Measurements from ENCODE around the gene TNRC6A. TPM values are rescaled to one million over a fixed set of nuclear protein-coding genes. Genes with fewer than 3 reads are reported as not detected.

Gene TNRC6A
- total RNA-seq, 2 donors from 2014 or later: 81.5 to 84.7 TPM

GRCh38 chr16:24829153-24829552 is 99.7 kb downstream of the TNRC6A start:
- H3K27me3 ChIP-seq (ENCODE audit: control insufficient read depth, insufficient read depth, low read length, poor library complexity, severe bottlenecking): no peaks in the 10 kb centered on the region
- no peak overlapping the region for H3K4me3 ChIP-seq (ENCODE audit: low read length)
- Mint-ChIP-seq H3K4me3 (no peak overlapping the region), H3K27me3 (ENCODE audit: insufficient read depth) (no peaks in the 10 kb centered on the region), H3K4me1 (peaks cover 10% of the 10 kb centered on the region), H3K27ac (no peak overlapping the region), H3K36me3 (ENCODE audit: low read depth) (peaks cover 36% of the 10 kb centered on the region), H3K9me3 (no peaks in the 10 kb centered on the region)
- H3K9me3 ChIP-seq (ENCODE audit: control insufficient read depth, low read length): no peaks in the 10 kb centered on the region
- 74 to 100% methylated on average over 1 of the region's 5 CpGs for WGBS, 2 experiments (ENCODE audit: insufficient coverage in 1 of 2, insufficient read length in 1 of 2)
- H3K36me3 ChIP-seq (ENCODE audit: control insufficient read depth, insufficient read depth, low read length): peaks cover 36% of the 10 kb centered on the region
- no peak overlapping the region for H3K27ac ChIP-seq (ENCODE audit: low read depth, low read length)
- TF ChIP-seq, protein P1, sequence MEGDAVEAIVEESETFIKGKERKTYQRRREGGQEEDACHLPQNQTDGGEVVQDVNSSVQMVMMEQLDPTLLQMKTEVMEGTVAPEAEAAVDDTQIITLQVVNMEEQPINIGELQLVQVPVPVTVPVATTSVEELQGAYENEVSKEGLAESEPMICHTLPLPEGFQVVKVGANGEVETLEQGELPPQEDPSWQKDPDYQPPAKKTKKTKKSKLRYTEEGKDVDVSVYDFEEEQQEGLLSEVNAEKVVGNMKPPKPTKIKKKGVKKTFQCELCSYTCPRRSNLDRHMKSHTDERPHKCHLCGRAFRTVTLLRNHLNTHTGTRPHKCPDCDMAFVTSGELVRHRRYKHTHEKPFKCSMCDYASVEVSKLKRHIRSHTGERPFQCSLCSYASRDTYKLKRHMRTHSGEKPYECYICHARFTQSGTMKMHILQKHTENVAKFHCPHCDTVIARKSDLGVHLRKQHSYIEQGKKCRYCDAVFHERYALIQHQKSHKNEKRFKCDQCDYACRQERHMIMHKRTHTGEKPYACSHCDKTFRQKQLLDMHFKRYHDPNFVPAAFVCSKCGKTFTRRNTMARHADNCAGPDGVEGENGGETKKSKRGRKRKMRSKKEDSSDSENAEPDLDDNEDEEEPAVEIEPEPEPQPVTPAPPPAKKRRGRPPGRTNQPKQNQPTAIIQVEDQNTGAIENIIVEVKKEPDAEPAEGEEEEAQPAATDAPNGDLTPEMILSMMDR (conservative IDR thresholded peaks at IDR 0.05): no peak
- H3K4me1 ChIP-seq (ENCODE audit: control insufficient read depth, insufficient read depth, low read length): no peaks in the 10 kb centered on the region
- no peak overlapping the region for H3K9ac ChIP-seq (ENCODE audit: extremely low read depth, low read length, poor library complexity, severe bottlenecking)
- DNase-seq: peak; percentile 49

- TF ChIP-seq, protein P1 (conservative IDR thresholded peaks at IDR 0.05): no peak
Observed at GRCh38 chr16:24833352-24833751, 103.9 kb downstream of the TNRC6A start.

DNA sequence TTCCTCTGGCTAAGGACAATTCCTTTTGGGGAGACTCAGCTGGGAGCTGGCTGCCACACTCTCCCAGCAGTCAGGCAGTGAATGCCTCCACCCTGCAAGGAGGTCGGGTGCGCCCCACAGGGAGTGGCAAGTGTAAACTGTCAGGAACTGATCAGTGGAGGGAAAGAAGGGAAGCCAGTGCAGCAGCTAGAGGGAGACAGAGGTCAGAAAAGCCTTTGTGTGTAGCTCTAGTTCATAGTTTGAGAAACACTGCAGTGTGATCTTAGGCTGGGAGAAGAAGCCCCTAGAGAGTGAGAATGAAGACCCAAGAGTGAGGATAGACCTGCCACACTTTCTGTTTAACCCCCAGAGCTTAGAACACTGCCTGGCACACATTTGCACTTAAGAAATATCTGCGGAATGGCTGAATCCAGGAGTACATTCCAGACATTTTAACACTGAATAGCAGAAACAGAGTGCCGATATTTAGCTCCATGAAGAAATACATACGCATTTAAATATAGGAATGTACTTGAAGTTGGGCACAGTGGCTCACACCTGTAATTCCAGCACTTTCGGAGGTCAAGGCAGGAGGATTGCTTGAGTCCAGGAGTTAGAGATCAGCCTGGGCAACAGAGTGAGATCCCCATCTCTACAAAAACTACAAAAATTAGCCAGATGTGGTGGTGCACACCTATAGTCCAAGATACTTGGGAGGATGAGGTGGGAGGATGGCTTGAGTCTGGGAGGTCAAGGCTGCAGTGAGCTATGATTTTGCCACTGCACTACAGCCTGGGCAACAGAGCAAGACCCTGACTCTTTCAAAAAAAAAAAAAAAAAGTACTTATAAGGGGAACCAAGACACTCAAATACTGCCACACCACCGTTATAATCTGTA is 105.2 kb downstream of the TNRC6A start:
- Histone ChIP-seq H3K9me3 (ENCODE audit: control insufficient read depth, low read length) (no peaks in the 10 kb centered on the region), H3K27ac (ENCODE audit: low read depth, low read length) (no peak overlapping the region), H3K36me3 (ENCODE audit: control insufficient read depth, insufficient read depth, low read length) (no peaks in the 10 kb centered on the region), H3K4me1 (ENCODE audit: control insufficient read depth, insufficient read depth, low read length) (no peaks in the 10 kb centered on the region), H3K4me3 (ENCODE audit: low read length) (no peak overlapping the region), H3K9ac (ENCODE audit: extremely low read depth, low read length, poor library complexity, severe bottlenecking) (no peak overlapping the region), H3K27me3 (ENCODE audit: control insufficient read depth, insufficient read depth, low read length, poor library complexity, severe bottlenecking) (no peaks in the 10 kb centered on the region)
- Mint-ChIP-seq H3K27me3 (ENCODE audit: insufficient read depth) (no peaks in the 10 kb centered on the region), H3K4me1 (peaks cover 10% of the 10 kb centered on the region), H3K9me3 (no peaks in the 10 kb centered on the region), H3K27ac (peak overlapping the region; percentile 55), H3K4me3 (no peak overlapping the region), H3K36me3 (ENCODE audit: low read depth) (no peaks in the 10 kb centered on the region)
- 74 to 76% methylated on average over 6 to 7 of the region's 7 CpGs for WGBS, 2 experiments (ENCODE audit: insufficient coverage in 1 of 2, insufficient read length in 1 of 2)
- TF ChIP-seq, protein P1 (conservative IDR thresholded peaks at IDR 0.05): peak; percentile 82
- DNase-seq: peak; percentile 81

More at GRCh38 chr16:24833352-24833751, 103.9 kb downstream of the TNRC6A start:
- Histone ChIP-seq H3K27me3 (ENCODE audit: control insufficient read depth, insufficient read depth, low read length, poor library complexity, severe bottlenecking) (no peaks in the 10 kb centered on the region), H3K27ac (ENCODE audit: low read depth, low read length) (no peak overlapping the region), H3K9me3 (ENCODE audit: control insufficient read depth, low read length) (no peaks in the 10 kb centered on the region), H3K9ac (ENCODE audit: extremely low read depth, low read length, poor library complexity, severe bottlenecking) (no peak overlapping the region), H3K4me1 (ENCODE audit: control insufficient read depth, insufficient read depth, low read length) (no peaks in the 10 kb centered on the region), H3K36me3 (ENCODE audit: control insufficient read depth, insufficient read depth, low read length) (no peaks in the 10 kb centered on the region), H3K4me3 (ENCODE audit: low read length) (no peak overlapping the region)
- Mint-ChIP-seq H3K9me3 (no peaks in the 10 kb centered on the region), H3K4me3 (no peak overlapping the region), H3K36me3 (ENCODE audit: low read depth) (peaks cover under 1% of the 10 kb centered on the region), H3K27me3 (ENCODE audit: insufficient read depth) (no peaks in the 10 kb centered on the region), H3K4me1 (peaks cover 9% of the 10 kb centered on the region), H3K27ac (no peak overlapping the region)
- WGBS, 2 experiments (ENCODE audit: insufficient coverage in 1 of 2, insufficient read length in 1 of 2): 79 to 81% methylated on average over 3 to 6 of the region's 6 CpGs
- no peak for DNase-seq

Measured in endodermal cell (in vitro differentiated cells).